DMS79 (cell line): ENCODE data around the gene ZNF236.
"Not testable (repeated sequence)": the region's sequence is repeated elsewhere in the genome, so short reads cannot be mapped to it uniquely, and the experiment has no call there.

ENCODE experiments used
- DNase-seq: peaks from one replicate; lab custom pipeline; 2025; lab: John Stamatoyannopoulos, UW

Gene ZNF236

DNA sequence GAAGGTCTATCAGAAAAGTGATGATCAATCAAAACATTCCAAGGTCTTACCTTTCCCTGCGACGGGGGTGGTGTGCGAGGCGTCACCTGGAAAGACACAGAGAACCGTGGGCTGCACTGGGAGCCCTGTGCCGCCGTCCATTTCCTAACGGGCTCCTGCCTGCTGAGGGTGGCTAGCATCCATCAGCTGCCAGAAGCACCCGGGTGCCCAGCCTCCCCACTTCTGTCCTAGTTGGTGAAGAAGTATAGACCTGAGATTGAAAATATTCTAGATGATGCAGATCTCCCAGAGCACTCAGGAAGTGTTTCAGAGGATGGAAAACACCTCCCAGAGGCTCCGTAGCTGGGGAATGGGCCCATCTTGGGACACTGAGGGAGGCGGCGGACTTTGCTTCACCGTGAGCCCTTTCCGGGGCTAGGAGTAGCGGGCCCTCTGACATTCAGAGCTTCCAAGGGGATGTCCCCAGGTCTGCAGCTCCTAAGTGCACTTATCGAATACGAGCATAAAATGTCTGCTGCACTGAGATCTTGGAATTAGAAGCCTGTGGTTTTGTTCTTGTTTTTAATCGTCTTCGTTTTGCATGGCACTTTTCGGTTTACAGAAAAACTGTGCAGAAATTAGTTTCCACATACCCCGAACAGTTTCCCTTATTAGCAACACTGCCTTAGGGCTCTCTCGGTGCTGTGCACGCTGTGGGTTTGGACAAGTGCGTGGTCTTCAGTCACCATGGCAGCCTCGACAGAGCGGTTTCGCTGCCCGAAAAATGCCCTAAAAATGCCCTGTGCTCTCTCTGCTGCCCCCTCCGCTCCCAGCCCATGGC is 166.7 kb downstream of the ZNF236 start:
- no peak for DNase-seq

DNA sequence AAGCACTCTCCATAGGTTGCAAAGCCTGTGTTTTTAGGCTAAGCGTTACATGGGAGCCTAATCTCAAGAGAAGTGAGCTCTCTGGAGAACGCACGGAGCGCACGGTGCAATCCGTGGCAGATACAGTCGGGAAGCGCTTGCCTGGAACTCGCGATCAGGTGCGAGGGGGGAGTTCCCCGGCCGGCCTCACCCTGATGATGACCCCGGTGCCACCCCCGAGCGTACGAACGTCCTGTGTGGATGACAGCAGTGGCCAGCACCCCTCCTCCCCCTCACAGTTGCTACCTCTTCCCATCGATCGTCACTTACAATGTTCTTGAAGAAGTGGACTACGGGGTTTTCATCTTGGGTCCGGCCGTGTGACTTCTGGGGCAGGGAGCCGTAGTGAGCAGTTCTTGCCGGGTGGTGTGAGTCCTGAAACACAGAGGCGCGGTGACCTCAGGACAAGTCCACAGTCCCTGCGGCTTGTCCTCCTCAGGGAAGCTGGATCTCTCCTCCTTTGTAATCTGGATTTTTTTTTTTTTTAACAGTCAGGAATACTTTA is 167.4 kb downstream of the ZNF236 start:
- DNase-seq = no peak

DNA sequence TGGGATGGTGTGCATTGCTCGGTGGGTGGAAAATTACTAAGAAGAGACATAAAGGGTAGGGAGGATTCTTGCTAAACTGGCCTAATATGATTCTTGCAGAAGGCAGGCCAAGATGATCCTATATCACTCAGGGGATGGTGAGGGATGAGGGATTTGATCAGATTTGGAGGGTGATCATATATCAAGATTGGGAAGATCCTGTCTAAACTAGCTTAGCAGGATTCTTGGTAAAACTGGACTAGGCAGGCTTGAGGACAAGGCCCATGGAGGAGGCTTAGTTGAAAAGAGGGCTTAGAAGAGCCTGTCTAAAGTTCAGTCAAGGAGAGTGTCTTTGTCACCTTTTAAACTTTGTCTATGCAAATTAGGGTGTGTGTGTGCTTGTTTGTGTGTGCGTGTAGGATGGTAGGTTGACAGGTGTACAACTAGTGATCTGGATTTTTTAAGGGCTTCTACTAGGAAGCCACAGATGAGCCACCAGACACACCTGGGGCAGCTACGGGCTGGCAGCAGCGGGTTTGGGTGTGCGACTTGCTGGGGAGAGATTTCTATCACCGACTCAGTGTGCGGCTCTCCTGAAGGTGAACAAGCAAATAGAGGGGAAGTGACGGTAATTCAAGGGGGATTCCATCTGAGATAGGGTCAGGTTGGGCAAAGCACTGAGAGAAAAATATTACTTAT is 168.1 kb downstream of the ZNF236 start:
- DNase-seq = not testable (repeated sequence)

DNA sequence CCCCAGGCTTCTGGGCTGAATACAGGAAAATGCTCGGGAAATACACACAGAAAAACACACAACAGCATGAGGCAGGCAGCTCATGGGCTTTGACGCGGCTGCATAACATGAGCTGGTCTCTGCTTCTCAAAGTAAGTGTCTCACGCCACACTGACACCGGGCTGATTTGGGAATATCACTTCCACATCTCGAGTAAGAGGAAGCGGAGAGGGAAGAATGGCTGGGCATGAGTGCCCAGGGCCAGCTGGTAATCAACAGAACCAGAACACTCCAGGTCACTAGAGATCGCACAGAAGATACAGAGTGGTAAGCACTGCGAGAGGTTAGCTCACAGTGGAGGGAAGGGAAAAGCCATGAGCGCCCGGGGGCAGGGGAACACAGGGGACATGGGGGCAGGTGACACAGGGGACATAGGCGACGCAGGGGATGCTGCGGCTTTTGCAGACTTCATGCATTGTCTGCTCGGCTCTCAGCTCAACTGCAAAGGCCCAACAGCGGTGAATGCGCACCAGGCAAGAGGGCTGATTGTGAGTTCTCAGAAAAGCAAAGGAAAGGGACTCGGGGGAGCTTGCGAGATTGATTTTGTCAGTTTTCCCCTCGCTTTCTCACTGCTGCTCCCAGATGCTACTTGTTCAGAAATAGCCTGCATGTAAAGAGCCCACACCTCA is 168.8 kb downstream of the ZNF236 start:
- DNase-seq = no peak

- DNase-seq = no peak
These were observed 170.1 kb downstream of the ZNF236 start for GRCh38 chr18:76992226-76993084.

DNA sequence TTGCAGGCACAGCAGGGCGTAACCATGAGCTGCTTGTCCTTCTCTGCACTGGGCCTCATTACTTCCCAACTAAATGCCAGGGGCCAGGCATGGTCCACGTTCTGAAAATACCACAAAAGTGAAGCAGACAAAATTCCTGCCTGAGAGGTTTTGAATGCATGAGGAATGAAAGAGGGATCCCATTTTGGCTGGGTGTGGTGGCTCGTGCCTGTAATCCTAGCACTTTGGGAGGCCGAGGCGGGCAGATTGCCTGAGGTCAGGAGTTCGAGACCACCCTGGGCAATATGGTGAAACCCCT is 170.7 kb downstream of the ZNF236 start:
- no peak for DNase-seq

DNA sequence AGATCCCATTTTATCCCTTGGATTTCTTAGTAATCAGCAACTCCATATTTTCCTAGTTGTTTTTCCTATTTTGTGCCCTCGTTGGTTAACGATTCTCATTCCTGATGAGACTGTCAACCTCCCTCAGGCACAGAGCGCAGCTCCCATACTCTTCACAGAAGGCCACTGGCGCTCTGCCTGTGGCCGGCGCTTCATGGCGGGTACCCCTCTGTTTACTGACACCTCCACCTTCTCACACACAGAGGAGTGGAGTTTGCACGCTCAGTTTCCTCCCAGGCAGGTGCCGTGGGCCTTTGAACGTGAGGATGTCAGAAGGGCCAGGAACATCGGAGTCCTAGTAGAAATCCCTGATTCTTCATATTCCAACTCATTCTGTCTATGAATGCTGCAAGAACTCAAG is 171.2 kb downstream of the ZNF236 start:
- no peak for DNase-seq

DNA sequence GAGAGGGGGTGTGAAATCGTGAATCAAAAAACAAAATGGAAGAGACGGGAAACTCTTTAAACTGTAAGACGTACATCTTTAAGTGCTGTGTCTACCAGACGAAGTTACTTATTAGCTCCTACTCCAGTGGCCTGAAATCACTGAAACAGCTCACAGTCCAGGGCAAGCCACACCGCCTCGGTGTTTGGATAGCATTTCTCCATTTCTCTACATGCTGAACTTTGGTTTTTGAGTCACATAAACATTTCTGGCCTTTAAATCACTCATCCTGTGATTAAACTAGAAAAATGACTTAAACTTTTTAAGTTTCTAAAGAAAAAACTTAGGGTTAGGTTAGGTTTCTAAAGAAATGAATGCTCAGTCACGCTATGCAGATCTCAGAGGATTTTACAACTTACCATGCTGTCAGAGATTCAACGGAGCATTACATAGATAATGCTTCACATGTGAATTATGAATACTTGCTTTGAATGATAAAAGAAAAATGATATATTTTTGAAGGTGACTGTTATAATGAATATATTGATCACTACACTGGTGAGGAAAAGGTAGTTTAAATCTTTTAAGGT is 171.8 kb downstream of the ZNF236 start:
- no peak for DNase-seq

GRCh38 chr18:76995896-76996295 is 173.5 kb downstream of the ZNF236 start:
- DNase-seq = peak; percentile 65

DNA sequence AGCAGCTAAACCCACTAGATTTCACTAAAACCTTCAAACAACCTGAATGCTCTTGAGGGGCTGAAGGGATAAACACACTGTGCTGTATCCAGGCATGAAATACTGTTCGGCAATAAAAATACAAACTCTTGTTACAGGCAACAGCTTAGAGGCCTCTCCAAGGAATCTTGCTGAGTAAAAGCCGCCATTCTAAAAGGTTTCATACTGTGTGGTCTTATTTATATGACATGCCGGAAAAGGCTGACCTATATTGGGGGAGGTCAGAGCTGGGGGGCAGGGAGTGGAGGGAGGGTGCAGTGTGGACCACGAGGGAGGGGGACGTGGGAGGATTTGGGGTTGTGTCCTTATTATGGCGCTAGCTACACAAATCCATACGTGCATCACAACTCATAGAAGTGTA is 174.1 kb downstream of the ZNF236 start:
- DNase-seq = no peak

- DNase-seq = no peak
These were observed 175.8 kb downstream of the ZNF236 start for GRCh38 chr18:76997951-76998808.

GRCh38 chr18:76999077-76999476 is 176.7 kb downstream of the ZNF236 start:
- no peak for DNase-seq

GRCh38 chr18:77000527-77000926 is 178.2 kb downstream of the ZNF236 start:
- no peak for DNase-seq

- no peak for DNase-seq
These were observed 178.7 kb downstream of the ZNF236 start for GRCh38 chr18:77001041-77001440.

- no peak for DNase-seq
These were observed 179.6 kb downstream of the ZNF236 start for GRCh38 chr18:77001979-77002378.

DNA sequence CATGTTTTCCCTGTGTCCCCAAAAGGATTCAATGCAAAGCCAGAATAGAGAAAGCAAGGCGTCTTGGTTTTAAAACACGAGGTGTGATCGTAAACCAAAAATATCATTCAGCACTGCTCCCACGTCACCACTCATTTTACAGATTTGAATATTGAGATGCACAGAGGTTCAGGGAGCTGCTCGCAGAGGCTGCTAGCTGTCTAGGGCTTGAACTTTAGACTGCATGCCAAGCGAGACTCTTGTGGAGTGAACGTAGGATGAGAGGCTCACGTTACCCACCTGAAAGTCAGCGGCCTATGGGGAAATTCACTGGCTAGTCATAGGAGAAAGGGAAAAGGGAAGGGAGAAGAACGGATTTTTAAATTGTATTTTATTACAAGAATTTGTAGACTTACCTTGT is 180.1 kb downstream of the ZNF236 start:
- no peak for DNase-seq

DNA sequence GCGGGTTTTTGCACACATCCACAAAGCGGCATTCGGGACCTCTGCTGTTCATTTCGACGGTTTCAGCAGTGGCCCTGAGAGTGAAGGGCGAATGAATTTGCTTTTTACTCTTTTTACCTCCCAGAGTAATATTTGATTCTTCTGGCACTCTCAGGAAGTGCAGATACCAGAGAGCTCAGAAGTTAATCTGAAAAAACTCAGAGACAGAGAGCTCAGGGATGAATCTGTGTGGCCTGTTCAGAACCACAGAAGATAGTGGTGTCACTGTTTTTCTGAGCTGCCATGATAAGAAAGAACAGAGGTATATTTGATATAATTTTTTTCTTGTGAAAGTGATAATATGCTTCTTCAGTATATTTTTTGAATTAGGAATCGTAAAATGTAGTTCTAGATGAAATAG is 181.0 kb downstream of the ZNF236 start:
- no peak for DNase-seq

DNA sequence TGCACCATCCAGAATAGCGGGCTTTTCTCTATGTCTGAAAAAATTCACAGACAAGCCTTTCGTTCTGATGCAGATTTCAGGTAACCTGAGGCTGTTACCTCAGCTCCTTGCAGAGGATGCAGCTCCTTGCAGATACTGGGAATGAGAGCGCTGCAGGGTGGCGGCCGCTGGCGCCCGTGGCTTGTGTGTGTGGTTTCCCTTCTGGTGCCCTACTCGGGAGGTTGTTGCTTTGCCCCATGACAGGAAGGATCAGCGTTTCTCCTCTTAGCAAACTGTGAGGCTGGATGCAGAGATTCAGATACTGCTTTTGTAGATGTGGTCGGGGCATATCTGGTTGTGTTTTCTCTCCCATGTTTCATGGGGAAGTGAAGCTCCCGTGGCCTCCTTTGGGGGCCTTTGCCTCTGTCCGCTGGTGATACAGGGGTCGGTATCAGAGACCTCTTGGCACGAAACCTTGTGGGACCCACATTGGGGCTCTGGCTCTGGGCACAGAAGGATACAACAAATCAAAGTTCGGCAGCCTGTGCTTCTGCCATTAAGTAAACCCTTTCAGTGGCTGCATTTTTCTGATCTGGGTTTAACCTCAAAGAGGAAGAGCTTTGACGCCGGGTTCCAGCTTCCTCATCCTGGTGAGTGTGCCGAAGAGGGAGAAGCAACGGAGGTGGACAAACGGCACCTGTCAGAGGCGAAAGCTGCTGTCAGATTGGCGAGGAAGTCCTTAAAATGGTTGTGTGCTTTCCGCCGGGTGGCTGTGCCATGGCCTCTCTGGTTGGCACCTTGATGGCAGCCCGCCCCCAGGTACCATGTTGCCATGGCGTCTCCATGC is 182.4 kb downstream of the ZNF236 start:
- no peak for DNase-seq

GRCh38 chr18:77005651-77006195 is 183.4 kb downstream of the ZNF236 start:
- DNase-seq = no peak
